Activated naive CD8-positive, alpha-beta T cell treated with anti-CD3 and anti-CD28 coated beads, Interleukin-2, amount 10 ng/mL, durations not matched to agents 7 days and 5 days (primary cell): ENCODE measurements around the gene KIAA0513. TPM values are rescaled to one million over a fixed set of nuclear protein-coding genes. Genes with fewer than 3 reads are reported as not detected.
A peak's percentile ranks its signal among the peaks of the same experiment; 100 is the strongest.

Experiments
- ATAC-seq: fragments of 150-1000 bp; cut with Tn5 transposase; one replicate; pipeline ENCODE4 v1.10.0; 2021; ENCODE audit warnings: low read depth, moderate library complexity
- POLR2A ChIA-PET: fragments of 350-600 bp; sonication (Branson Sonifier 250); formaldehyde crosslinking; loops from one replicate; lab custom pipeline; 2021; ENCODE audit warnings: antibody characterized with exemption; lab: Charles Lee
- DNase-seq: peaks from one replicate; pipeline ENCODE4 v3.0.0; 2021
- H3K27ac Mint-ChIP-seq: one replicate; pipeline ENCODE4 v1.8.0; 2022; ENCODE audit warnings: mild to moderate bottlenecking, mixed read lengths
- H3K27me3 Mint-ChIP-seq: one replicate; pipeline ENCODE4 v1.8.0; 2022; ENCODE audit warnings: mild to moderate bottlenecking, moderate library complexity, mixed read lengths
- H3K36me3 Mint-ChIP-seq: one replicate; pipeline ENCODE4 v1.8.0; 2021; ENCODE audit warnings: mild to moderate bottlenecking, mixed read lengths
- H3K4me1 Mint-ChIP-seq: one replicate; pipeline ENCODE4 v1.8.0; 2021; ENCODE audit warnings: mixed read lengths
- H3K4me3 Mint-ChIP-seq: one replicate; pipeline ENCODE4 v1.8.0; 2022; ENCODE audit warnings: mild to moderate bottlenecking, moderate library complexity, mixed read lengths
- H3K9me3 Mint-ChIP-seq: one replicate; pipeline ENCODE4 v1.8.0; 2021; ENCODE audit warnings: mixed read lengths
- total RNA-seq, 2 experiments: library from RNA; stranded (reverse); gene quantifications; one replicate each; pipeline ENCODE4 v1.2.3, GENCODE V29; 2021

Gene KIAA0513
- total RNA-seq, 2 experiments from 2014 or later, result 11.6 to 13.9 TPM

DNA sequence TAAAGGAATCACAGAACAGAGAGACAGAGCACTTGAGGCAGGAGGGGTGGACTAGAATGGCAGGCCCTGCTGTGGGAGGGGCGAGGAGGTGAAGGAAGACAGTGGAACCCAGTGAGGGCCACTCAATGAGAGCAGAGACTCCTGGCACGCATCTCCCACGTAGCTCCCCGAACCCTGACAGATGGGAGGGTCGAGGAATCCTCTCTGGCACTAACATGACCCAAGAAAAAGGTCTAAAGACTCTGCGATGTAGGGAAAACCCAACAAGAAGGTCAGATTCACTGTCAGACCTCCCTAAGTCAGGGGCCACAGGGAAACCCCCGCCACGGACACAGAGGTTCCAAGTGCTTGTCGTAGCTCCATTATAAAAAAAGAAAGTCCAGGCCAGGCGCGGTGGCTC lies 31.2 kb upstream of the KIAA0513 start:
- no peaks in the 10 kb centered on the region for H3K27me3 Mint-ChIP-seq
- no peaks in the 10 kb centered on the region for H3K9me3 Mint-ChIP-seq
- no peak overlapping the region for H3K4me3 Mint-ChIP-seq
- DNase-seq, result no peak
- H3K36me3 Mint-ChIP-seq, result peaks cover 6% of the 10 kb centered on the region
- peaks cover 6% of the 10 kb centered on the region for H3K4me1 Mint-ChIP-seq
- no peak for ATAC-seq
- H3K27ac Mint-ChIP-seq, result no peak overlapping the region
- POLR2A ChIA-PET, result interaction anchor here (0.9 kb wide), 1 partner anchor 24 kb away, joined by 10 read pairs; no protein-coding TSS in a partner anchor

DNA sequence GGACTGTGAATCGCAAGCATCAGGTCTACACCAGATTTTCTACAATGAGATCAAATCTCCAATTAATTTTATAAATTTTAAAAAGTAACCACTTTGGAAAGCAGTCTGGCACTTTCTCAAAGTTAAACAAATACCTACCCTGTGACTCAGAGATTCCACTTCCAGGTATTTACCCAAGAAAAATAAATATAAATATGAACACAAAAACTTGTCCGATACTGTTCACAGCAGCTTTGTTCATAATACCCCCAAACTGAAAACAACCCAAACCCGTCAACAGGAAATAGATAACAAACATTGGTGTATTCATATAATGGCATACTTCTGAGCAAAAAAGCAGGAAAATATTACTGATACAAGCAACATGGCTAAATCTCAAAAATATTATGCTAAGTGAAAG lies 28.4 kb upstream of the KIAA0513 start:
- H3K4me3 Mint-ChIP-seq, result no peak overlapping the region
- DNase-seq, result no peak
- no peaks in the 10 kb centered on the region for H3K9me3 Mint-ChIP-seq
- POLR2A ChIA-PET, result interaction anchor here (0.7 to 1.0 kb wide), 3 partner anchors 56 to 361 kb away, joined by 3 to 4 read pairs (median 3); no protein-coding TSS in a partner anchor
- H3K36me3 Mint-ChIP-seq, result peaks cover 9% of the 10 kb centered on the region
- no peaks in the 10 kb centered on the region for H3K27me3 Mint-ChIP-seq
- no peak overlapping the region for H3K27ac Mint-ChIP-seq
- ATAC-seq, result no peak
- peaks cover 19% of the 10 kb centered on the region for H3K4me1 Mint-ChIP-seq

DNA sequence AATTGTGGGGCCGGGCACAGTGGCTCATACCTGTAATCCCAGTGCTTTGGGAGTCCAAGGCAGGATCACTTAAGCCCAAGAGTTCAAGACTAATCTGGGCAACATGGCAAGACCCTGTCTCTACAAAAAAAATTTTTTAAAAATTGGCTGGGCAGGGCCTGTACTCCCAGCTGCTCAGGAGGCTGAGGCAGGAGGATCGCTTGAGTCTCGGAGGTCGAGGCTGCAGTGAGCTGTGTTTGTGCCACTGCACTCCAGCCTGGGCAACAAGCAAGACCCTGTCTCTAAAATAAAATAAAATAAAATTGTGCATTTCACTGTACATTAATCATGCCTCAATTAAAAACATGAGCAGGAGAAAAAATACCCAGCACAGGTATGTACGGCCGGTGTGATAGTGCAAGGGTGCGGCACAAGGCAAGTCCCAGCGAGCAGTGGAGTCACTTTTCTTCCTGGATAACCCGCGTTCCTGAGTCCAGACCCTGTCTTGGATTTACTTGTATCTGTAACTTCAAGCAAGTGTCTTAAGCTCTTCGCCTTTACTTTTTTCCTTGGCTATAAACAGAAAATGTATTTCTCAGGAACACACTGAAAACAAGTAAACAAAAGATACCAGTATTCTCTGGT lies 27.6 kb upstream of the KIAA0513 start:
- POLR2A ChIA-PET, result no interaction called here
- Mint-ChIP-seq H3K36me3 (peaks cover 11% of the 10 kb centered on the region), H3K27ac (no peak overlapping the region), H3K4me1 (peaks cover 23% of the 10 kb centered on the region), H3K4me3 (no peak overlapping the region), H3K9me3 (no peaks in the 10 kb centered on the region), H3K27me3 (no peaks in the 10 kb centered on the region)
- DNase-seq, result no peak
- no peak for ATAC-seq

DNA sequence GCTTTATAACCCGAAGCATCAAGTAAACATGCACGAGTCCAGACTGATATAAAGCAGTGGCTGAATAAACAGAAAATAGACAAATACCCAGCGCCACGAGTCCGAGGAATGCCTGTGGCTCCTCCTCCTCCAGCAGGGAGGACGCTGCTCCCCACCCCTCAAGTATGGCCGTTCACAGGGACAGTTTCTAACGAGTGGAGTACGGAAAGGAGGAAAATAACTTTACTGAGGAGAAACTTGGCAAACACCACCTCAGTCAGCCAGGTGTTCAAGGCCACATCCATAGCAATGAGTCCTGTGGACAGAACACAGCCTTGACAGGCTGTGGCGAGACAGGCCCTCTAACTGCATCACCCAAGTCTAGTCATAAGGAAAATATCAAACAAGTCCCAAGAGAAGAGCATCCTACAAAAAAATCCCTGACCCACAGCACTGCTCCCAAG lies 25.5 kb upstream of the KIAA0513 start:
- ATAC-seq (no peak), DNase-seq (no peak)
- Mint-ChIP-seq H3K9me3 (no peaks in the 10 kb centered on the region), H3K4me1 (peaks cover 29% of the 10 kb centered on the region), H3K27me3 (no peaks in the 10 kb centered on the region), H3K4me3 (peak overlapping the region; percentile 69), H3K36me3 (peaks cover 16% of the 10 kb centered on the region), H3K27ac (peak overlapping the region; percentile 70)
- POLR2A ChIA-PET, result no interaction called here

DNA sequence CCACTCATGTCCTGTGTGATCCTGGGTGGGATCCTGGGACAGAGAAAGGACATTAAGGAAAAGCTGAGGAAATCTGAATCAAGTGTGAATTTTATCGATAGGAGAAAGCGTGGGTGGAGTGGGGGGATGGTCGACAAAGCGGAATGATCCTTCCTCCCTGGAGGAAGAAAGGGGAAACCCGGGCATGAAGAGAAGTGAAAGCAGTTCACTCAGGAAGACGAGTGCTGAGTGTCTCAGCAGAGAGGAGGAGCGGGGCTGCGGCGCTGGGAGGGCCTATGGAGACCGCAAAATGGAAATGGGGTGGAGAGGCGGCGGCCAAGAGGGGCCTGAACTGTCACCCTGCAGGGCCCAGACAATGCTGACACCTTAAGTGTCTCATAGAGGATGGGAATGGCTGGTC lies 25.0 kb upstream of the KIAA0513 start:
- H3K9me3 Mint-ChIP-seq, result no peaks in the 10 kb centered on the region
- H3K27ac Mint-ChIP-seq, result peak overlapping the region; percentile 70
- H3K36me3 Mint-ChIP-seq, result peaks cover 16% of the 10 kb centered on the region
- peaks cover 29% of the 10 kb centered on the region for H3K4me1 Mint-ChIP-seq
- peak; percentile 82 for ATAC-seq
- no peaks in the 10 kb centered on the region for H3K27me3 Mint-ChIP-seq
- DNase-seq, result peak; percentile 46
- H3K4me3 Mint-ChIP-seq, result peak overlapping the region; percentile 69
- POLR2A ChIA-PET, result no interaction called here

DNA sequence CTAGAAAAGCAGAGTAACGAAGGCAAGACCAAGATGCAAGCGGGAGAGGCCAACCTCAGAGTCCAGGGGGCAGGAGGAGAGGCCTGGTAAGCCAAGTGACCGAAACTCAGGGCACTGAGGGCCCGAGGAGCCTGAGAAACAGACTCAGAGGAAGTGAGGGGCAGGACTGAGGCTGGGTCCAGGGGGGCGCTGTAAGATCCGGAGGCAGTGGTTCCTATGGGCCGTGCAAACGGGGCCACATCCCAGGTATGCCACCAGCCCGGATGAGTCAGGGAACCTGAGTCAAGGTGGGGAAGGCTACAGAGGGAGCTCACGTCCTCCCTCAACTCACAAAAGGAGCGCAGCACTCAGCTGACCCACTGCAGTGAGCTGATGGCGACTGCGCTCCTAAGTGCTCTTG lies 24.5 kb upstream of the KIAA0513 start:
- H3K27me3 Mint-ChIP-seq, result no peaks in the 10 kb centered on the region
- ATAC-seq, result no peak
- H3K4me1 Mint-ChIP-seq, result peaks cover 30% of the 10 kb centered on the region
- peak overlapping the region; percentile 69 for H3K4me3 Mint-ChIP-seq
- peaks cover 16% of the 10 kb centered on the region for H3K36me3 Mint-ChIP-seq
- H3K27ac Mint-ChIP-seq, result peak overlapping the region; percentile 70
- no peak for DNase-seq
- H3K9me3 Mint-ChIP-seq, result no peaks in the 10 kb centered on the region
- POLR2A ChIA-PET, result no interaction called here

DNA sequence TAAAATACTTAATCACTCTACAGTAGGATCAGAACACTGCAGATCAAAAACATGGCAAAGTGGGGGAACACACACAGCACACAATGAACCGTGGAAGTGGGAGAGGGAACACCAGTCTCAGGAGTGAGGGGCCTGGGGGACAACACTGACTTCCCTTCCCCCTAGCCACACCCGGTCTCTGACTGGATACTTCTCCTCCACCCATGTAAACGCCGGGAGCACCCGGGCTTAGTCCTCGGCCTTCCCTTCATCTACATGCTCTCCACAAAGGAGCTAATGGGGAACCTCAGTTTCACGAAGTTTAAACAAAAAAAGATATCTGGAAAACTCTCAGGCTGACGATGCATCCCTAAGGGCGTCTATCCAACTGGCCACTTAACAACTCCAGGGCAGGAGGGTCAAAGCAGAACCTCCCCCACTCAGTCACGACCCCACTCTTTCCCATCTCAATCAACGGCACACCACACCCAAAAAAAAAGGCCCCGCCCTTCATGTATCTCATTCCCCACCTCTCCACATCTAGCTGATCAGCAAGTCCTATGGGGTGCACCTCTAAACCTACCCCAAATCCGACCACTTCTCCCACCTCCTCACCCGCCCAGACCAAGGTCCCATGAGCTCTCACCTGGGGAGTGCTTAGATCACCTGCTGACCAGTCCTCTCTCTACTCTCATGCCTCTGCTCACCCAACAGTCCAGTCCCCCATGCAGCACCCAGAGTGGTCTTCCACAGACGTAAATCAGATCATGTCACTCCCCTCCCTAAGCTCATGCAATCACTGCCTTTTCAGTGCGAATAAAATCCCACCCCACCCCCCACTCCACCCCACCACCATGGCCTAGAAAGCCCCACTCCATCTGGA lies 23.6 kb upstream of the KIAA0513 start:
- Mint-ChIP-seq H3K27ac (peak overlapping the region; percentile 7), H3K4me3 (no peak overlapping the region), H3K27me3 (no peaks in the 10 kb centered on the region), H3K36me3 (peaks cover 14% of the 10 kb centered on the region), H3K9me3 (no peaks in the 10 kb centered on the region), H3K4me1 (peaks cover 31% of the 10 kb centered on the region)
- no peak for ATAC-seq
- no peak for DNase-seq
- POLR2A ChIA-PET, result no interaction called here

DNA sequence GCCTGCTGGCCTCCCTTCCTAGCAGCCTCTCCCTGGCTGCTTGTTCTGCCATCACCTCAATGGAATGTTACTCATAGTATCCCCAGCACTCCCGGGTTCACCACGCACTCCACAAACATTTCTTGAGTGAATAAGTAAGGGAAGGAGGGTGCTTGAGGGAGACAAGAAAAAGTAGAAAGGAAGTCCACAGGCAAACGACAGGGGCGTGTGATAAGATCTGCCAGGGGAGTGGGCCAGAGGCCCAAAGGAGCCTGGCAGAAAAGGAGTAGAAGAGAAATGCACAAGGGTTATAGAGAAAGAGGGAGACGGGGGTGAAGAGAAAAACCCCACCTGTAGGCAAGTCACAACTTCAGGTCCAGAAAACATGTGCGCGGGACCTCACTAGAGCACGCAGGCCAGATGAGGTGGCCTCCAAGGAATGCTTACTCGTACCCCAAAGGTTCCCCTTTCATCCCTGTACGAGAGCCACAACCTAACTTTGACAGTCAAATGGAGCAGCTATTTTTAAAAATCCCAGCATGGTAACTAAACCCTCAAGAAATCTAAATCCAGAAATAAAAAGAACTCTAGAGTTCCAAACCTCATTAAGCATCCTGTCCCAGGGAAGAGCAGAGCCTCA lies 22.9 kb upstream of the KIAA0513 start:
- Mint-ChIP-seq H3K9me3 (no peaks in the 10 kb centered on the region), H3K36me3 (peaks cover 11% of the 10 kb centered on the region), H3K27ac (no peak overlapping the region), H3K4me3 (no peak overlapping the region), H3K27me3 (no peaks in the 10 kb centered on the region), H3K4me1 (peaks cover 31% of the 10 kb centered on the region)
- ATAC-seq (no peak), DNase-seq (no peak)
- POLR2A ChIA-PET, result no interaction called here

DNA sequence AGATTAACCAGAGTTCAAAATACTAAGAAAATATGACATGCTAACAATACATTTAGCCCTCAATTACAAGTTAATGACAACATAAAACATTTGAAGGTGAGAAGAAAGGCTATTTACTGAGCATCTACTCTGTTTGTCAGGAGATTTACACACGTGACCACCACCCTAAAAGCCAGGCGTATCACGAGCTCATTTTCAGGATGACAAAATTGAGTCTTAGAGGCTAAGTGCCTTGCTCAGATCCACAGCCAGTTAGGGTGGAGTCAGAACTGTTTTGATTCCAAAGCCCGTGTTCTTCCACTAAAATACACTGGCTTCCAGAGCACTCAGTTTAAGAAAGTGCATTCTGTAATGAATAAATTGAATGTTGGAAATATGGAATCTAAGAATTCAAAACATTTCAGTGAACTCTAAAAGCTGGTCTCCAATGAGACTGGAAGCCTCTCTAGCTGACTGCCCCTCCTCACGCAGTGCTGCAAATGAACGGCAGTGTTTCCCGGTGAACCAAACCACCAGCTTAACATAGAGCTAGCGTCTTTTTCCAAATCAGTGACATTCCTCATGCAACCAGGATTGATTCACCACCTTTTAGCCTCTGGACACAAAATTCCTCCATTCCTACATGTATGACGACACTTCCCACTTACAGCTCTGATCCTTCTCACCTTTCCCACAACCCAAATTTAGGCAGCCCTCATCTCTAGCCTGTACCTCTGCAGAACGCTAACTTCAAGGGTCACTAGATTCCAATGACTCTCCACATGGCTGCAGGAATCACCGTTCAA lies 22.1 kb upstream of the KIAA0513 start:
- no peaks in the 10 kb centered on the region for H3K9me3 Mint-ChIP-seq
- H3K27me3 Mint-ChIP-seq, result no peaks in the 10 kb centered on the region

DNA sequence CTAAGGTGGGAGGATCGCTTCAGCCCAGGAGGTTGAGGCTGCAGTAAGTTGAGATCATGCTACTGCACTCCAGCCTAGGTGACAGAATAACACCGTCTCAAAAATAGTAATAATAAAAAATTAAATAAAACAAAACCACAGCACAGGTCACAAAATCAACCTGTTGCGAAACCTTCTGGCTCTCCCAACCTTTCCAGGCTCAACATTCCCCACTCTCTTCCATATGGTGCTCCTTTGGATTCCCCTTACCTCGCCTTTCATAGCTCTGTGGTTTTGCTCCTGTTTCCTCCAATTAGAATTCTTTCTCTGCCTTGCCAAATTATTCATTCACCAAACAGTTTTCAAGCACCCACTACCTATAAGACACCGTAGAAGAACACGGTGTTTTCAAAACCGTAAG lies 21.0 kb upstream of the KIAA0513 start:
- no peak for ATAC-seq
- Mint-ChIP-seq H3K4me3 (no peak overlapping the region), H3K27me3 (no peaks in the 10 kb centered on the region), H3K36me3 (peaks cover 15% of the 10 kb centered on the region), H3K4me1 (peaks cover 39% of the 10 kb centered on the region), H3K27ac (no peak overlapping the region), H3K9me3 (no peaks in the 10 kb centered on the region)
- DNase-seq, result no peak
- POLR2A ChIA-PET, result no interaction called here

More for the DNA sequence above, 22.1 kb upstream of the KIAA0513 start:
- H3K4me1 Mint-ChIP-seq, result peaks cover 37% of the 10 kb centered on the region
- POLR2A ChIA-PET, result no interaction called here
- DNase-seq (no peak), ATAC-seq (no peak)
- H3K4me3 Mint-ChIP-seq, result no peak overlapping the region
- no peak overlapping the region for H3K27ac Mint-ChIP-seq
- H3K36me3 Mint-ChIP-seq, result peaks cover 11% of the 10 kb centered on the region

DNA sequence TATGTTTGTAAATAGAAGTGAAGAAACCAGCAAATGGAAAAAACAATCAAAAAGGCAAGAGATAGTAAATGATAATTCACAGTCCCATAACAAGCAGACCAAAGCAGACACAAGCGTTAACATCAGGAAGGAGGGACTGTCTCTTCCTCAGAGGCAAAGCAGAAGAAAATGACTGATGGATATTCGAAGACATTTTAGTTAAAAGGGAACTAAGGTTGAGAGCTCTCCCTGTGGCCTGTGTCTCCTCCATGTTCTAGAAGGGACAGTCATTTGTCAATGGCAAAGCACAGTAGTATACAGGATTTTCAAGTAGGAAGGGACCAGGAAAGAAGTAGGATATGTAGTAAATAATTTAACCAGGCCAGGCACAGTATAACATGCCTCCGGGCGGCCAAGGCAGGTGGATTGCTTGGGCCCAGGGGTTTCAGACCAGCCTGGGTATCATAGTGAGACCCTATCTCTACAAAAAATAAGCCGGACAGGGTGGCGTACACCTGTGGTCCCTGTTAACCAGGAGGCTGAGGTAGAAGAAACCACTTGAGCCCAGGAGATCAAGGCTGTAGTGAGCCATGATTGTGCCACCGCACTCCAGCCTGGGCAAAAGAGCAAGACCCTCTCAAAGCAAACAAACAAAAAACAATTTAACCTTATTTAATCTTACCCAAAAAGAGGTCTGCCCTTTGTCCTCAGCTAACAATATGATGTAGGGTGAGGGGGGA lies 19.9 kb upstream of the KIAA0513 start:
- Mint-ChIP-seq H3K36me3 (peaks cover 11% of the 10 kb centered on the region), H3K27ac (no peak overlapping the region), H3K27me3 (no peaks in the 10 kb centered on the region), H3K4me3 (no peak overlapping the region), H3K9me3 (no peaks in the 10 kb centered on the region), H3K4me1 (peaks cover 32% of the 10 kb centered on the region)
- ATAC-seq, result no peak
- no peak for DNase-seq
- POLR2A ChIA-PET, result no interaction called here

DNA sequence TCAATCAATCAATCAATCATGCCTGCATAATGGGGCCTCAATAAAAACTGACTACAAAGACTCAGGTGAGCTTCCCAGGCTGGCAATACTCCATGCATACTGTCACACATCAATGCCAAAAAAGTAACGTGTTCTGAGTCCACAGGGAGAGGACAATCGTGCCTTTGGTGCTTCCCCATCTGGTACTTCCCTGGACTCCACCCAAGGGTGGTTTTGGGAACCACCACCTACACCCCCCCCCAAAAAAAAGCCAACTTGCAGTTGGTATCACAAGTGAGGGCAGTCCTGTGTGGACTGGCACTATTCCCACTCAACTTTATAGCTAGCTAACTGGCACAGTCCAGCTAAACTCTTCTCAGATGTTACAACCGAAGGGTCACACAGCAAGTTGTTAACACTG lies 19.3 kb upstream of the KIAA0513 start:
- Mint-ChIP-seq H3K4me1 (peaks cover 29% of the 10 kb centered on the region), H3K9me3 (no peaks in the 10 kb centered on the region), H3K4me3 (no peak overlapping the region), H3K36me3 (peaks cover 11% of the 10 kb centered on the region), H3K27me3 (no peaks in the 10 kb centered on the region), H3K27ac (no peak overlapping the region)
- ATAC-seq, result no peak
- POLR2A ChIA-PET, result no interaction called here
- no peak for DNase-seq
